NCI-H1092 treated with DMSO at 0.1 percent for 48 hours (cell line): ENCODE measurements around the gene LIN7A.
"Not testable (repeated sequence)": the region's sequence is repeated elsewhere in the genome, so short reads cannot be mapped to it uniquely, and the experiment has no call there.

ENCODE experiments used
- DNase-seq: peaks from one replicate; lab custom pipeline; 2025; lab: John Stamatoyannopoulos, UW

LIN7A gene

GRCh38 chr12:80807640-80808288 lies 130.0 kb downstream of the LIN7A start:
- DNase-seq = no peak

- no peak for DNase-seq
Measured at GRCh38 chr12:80805106-80805505, 132.6 kb downstream of the LIN7A start.

- no peak for DNase-seq
Measured at GRCh38 chr12:80802652-80803400, 134.9 kb downstream of the LIN7A start.

- peak; percentile 29 for DNase-seq
Measured at GRCh38 chr12:80798281-80798680, 139.5 kb downstream of the LIN7A start.

- no peak for DNase-seq
Measured at GRCh38 chr12:80794551-80794950, 143.2 kb downstream of the LIN7A start.

- no peak for DNase-seq
Measured at GRCh38 chr12:80792861-80793260, 144.9 kb downstream of the LIN7A start.

- DNase-seq = no peak
Measured at GRCh38 chr12:80791863-80792262, 145.9 kb downstream of the LIN7A start.

- not testable (repeated sequence) for DNase-seq
Measured at GRCh38 chr12:80788407-80788806, 149.3 kb downstream of the LIN7A start.

- not testable (repeated sequence) for DNase-seq
Measured at GRCh38 chr12:80782963-80783470, 154.7 kb downstream of the LIN7A start.

GRCh38 chr12:80781313-80781712 lies 156.4 kb downstream of the LIN7A start:
- DNase-seq = no peak

- no peak for DNase-seq
Measured at GRCh38 chr12:80780746-80781145, 157.0 kb downstream of the LIN7A start.

- DNase-seq = peak; percentile 55
Measured at GRCh38 chr12:80778005-80778541, 159.7 kb downstream of the LIN7A start.

- DNase-seq = no peak
Measured at GRCh38 chr12:80777587-80777986, 160.1 kb downstream of the LIN7A start.

GRCh38 chr12:80776706-80777105 lies 161.0 kb downstream of the LIN7A start:
- DNase-seq = no peak

- no peak for DNase-seq
Measured at GRCh38 chr12:80770958-80771357, 166.8 kb downstream of the LIN7A start.

- DNase-seq = no peak
Measured at GRCh38 chr12:80769553-80770140, 168.1 kb downstream of the LIN7A start.

- DNase-seq = no peak
Measured at GRCh38 chr12:80766897-80767296, 170.8 kb downstream of the LIN7A start.

- no peak for DNase-seq
Measured at GRCh38 chr12:80766210-80766609, 171.5 kb downstream of the LIN7A start.

- peak; percentile 30 for DNase-seq
Measured at GRCh38 chr12:80763874-80764273, 173.9 kb downstream of the LIN7A start.

- DNase-seq = no peak
Measured at GRCh38 chr12:80761838-80762237, 175.9 kb downstream of the LIN7A start.

- no peak for DNase-seq
Measured at GRCh38 chr12:80756875-80757274, 180.9 kb downstream of the LIN7A start.

- no peak for DNase-seq
Measured at GRCh38 chr12:80754274-80754673, 183.5 kb downstream of the LIN7A start.

- no peak for DNase-seq
Measured at GRCh38 chr12:80752464-80752863, 185.3 kb downstream of the LIN7A start.
